HFF-Myc (cell line): Measurements from ENCODE around the gene ARID3B.

ENCODE experiments used
- DNase-seq: peaks from one replicate; pipeline ENCODE4 v3.0.0-alpha.2; 2011; ENCODE audit warnings: low read depth; ENCODE audit errors: extremely low read depth
- H3K4me3 ChIP-seq: replicated peaks from 2 replicates; pipeline ENCODE4 v1.5.1; 2011; ENCODE audit warnings: low read depth, mild to moderate bottlenecking, control low read depth, low read length
- CTCF ChIP-seq: IDR thresholded peaks from 2 replicates; pipeline ENCODE4 v1.5.1; 2012; ENCODE audit warnings: mild to moderate bottlenecking, low read depth, low read length, control low read depth; ENCODE audit errors: missing control alignments

Gene ARID3B

GRCh38 chr15:74548241-74548640, 7.2 kb downstream of the ARID3B start:
- TF ChIP-seq CTCF, result no peak
- no peak overlapping the region for H3K4me3 ChIP-seq
- DNase-seq, result no peak

GRCh38 chr15:74549816-74550215, 8.8 kb downstream of the ARID3B start:
- DNase-seq, result no peak
- H3K4me3 ChIP-seq, result no peak overlapping the region
- no peak for TF ChIP-seq CTCF

- H3K4me3 ChIP-seq, result no peak overlapping the region
- no peak for TF ChIP-seq CTCF
- DNase-seq, result no peak
These were observed 10.7 kb downstream of the ARID3B start for GRCh38 chr15:74551714-74552113.

- TF ChIP-seq CTCF, result no peak
- no peak overlapping the region for H3K4me3 ChIP-seq
- DNase-seq, result no peak
These were observed 11.9 kb downstream of the ARID3B start for GRCh38 chr15:74552773-74553441.

- DNase-seq, result no peak
- no peak for TF ChIP-seq CTCF
- H3K4me3 ChIP-seq, result no peak overlapping the region
These were observed 14.2 kb downstream of the ARID3B start for GRCh38 chr15:74555192-74555591.

GRCh38 chr15:74558706-74559105, 17.7 kb downstream of the ARID3B start:
- H3K4me3 ChIP-seq, result no peak overlapping the region
- no peak for DNase-seq
- TF ChIP-seq CTCF, result no peak

GRCh38 chr15:74563442-74563841, 22.4 kb downstream of the ARID3B start:
- DNase-seq, result no peak
- no peak for TF ChIP-seq CTCF
- H3K4me3 ChIP-seq, result no peak overlapping the region
